HepG2 (cell line): ENCODE results near the gene FGGY. TPM values are rescaled to one million over a fixed set of nuclear protein-coding genes. Genes with fewer than 3 reads are reported as not detected.

Experiments
- BCL6 ChIP-seq: IDR thresholded peaks from 2 replicates; pipeline ENCODE4 v1.6.1; 2016; ENCODE audit warnings: missing genetic modification reagents, missing compliant biosample characterization
- DNMT1 ChIP-seq: sonication (generic); formaldehyde crosslinking; IDR thresholded peaks from 2 replicates; pipeline ENCODE4 v1.5.1; 2020; ENCODE audit warnings: mild to moderate bottlenecking, missing genetic modification reagents
- ESRRA ChIP-seq: sonication (generic); formaldehyde crosslinking; IDR thresholded peaks from 2 replicates; pipeline ENCODE4 v1.5.1; 2020; ENCODE audit warnings: mild to moderate bottlenecking, low read depth, missing genetic modification reagents
- SP140L ChIP-seq: sonication (generic); formaldehyde crosslinking; IDR thresholded peaks from 2 replicates; pipeline ENCODE4 v1.4.0; 2020; ENCODE audit warnings: missing genetic modification reagents, borderline replicate concordance
- SRF ChIP-seq: IDR thresholded peaks from 2 replicates; pipeline ENCODE4 v1.6.1; 2011; ENCODE audit warnings: mild to moderate bottlenecking, low read depth, low read length, moderate library complexity
- TBX3 ChIP-seq: fragments of 450-650 bp; IDR thresholded peaks from 2 replicates; pipeline ENCODE4 v1.6.1; 2017; ENCODE audit warnings: antibody characterized with exemption, mild to moderate bottlenecking, inconsistent platforms, borderline replicate concordance
- THAP11 ChIP-seq: IDR thresholded peaks from 2 replicates; pipeline ENCODE4 v1.6.1; 2016; ENCODE audit warnings: missing biosample characterization, missing genetic modification reagents
- TP53 ChIP-seq: sonication (generic); formaldehyde crosslinking; conservative IDR thresholded peaks from 2 replicates; pipeline ENCODE4 v1.4.0; 2020; ENCODE audit warnings: missing genetic modification reagents
- ZMAT3 ChIP-seq: sonication (generic); formaldehyde crosslinking; conservative IDR thresholded peaks from 2 replicates; pipeline ENCODE4 v1.7.0; 2021; ENCODE audit warnings: missing genetic modification reagents
- ZMYM4 ChIP-seq: sonication (generic); formaldehyde crosslinking; IDR thresholded peaks from 2 replicates; pipeline ENCODE4 v1.8.1; 2023; ENCODE audit warnings: mild to moderate bottlenecking, missing genetic modification reagents
- ZNF10 ChIP-seq: sonication (generic); formaldehyde crosslinking; IDR thresholded peaks from 2 replicates; pipeline ENCODE4 v1.4.0; 2020; ENCODE audit warnings: mild to moderate bottlenecking, low read depth, missing genetic modification reagents, borderline replicate concordance
- ZNF382 ChIP-seq: sonication (generic); formaldehyde crosslinking; IDR thresholded peaks from 2 replicates; pipeline ENCODE4 v1.5.0; 2020; ENCODE audit warnings: missing genetic modification reagents, mild to moderate bottlenecking, borderline replicate concordance
- ZNF496 ChIP-seq: sonication (generic); formaldehyde crosslinking; IDR thresholded peaks from 2 replicates; pipeline ENCODE4 v1.8.1; 2023; ENCODE audit warnings: mild to moderate bottlenecking, moderate library complexity, missing genetic modification reagents; ENCODE audit not compliant: insufficient replicate concordance
- ZNF569 ChIP-seq: sonication (generic); formaldehyde crosslinking; IDR thresholded peaks from 2 replicates; pipeline ENCODE4 v1.5.0; 2020; ENCODE audit warnings: mild to moderate bottlenecking, missing genetic modification reagents, moderate library complexity, borderline replicate concordance
- ZNF574 ChIP-seq: sonication (generic); formaldehyde crosslinking; IDR thresholded peaks from 2 replicates; pipeline ENCODE4 v1.4.0; 2020; ENCODE audit warnings: missing genetic modification reagents
- ZNF781 ChIP-seq: sonication (generic); formaldehyde crosslinking; IDR thresholded peaks from 2 replicates; pipeline ENCODE4 v1.5.1; 2020; ENCODE audit warnings: borderline replicate concordance, mild to moderate bottlenecking, missing genetic modification reagents; ENCODE audit errors: not compliant biosample characterization
- ZNF792 ChIP-seq: IDR thresholded peaks from 2 replicates; pipeline ENCODE4 v1.6.1; 2016
- polyA plus RNA-seq, 8 experiments: library from polyadenylated mRNA; depleted of rRNA in 3 of 8; stranded (reverse) in 7 of 8; unstranded in 1 of 8; fragments of >200 nt; fragmentation: Illumina TruSeq in 4 of 8; extraction: Trizol in 4 of 8; gene quantifications; 2 replicates each; pipeline versions ENCODE4 v1.2.1 to v1.2.3, GENCODE V29; 2011 to 2016; ENCODE audit warnings: low read depth in 4 of 8, missing spikeins in 1 of 8, mixed read lengths in 1 of 8; ENCODE audit not compliant: insufficient read depth in 1 of 8
- total RNA-seq, 5 experiments: library from RNA; depleted of rRNA; stranded (reverse); fragments of >200 nt; fragmentation: Illumina TruSeq; extraction: Trizol; gene quantifications; 2 replicates each; pipeline ENCODE4 v1.2.3, GENCODE V29; 2016; ENCODE audit warnings: low read depth in 1 of 5
- TF ChIP-seq, protein P1 (sequence below): sonication (generic); formaldehyde crosslinking; IDR thresholded peaks from 2 replicates; pipeline ENCODE4 v1.4.0; 2020; ENCODE audit warnings: missing genetic modification reagents, borderline replicate concordance
- TF ChIP-seq, protein P2 (sequence below): sonication (generic); formaldehyde crosslinking; IDR thresholded peaks from 2 replicates; pipeline ENCODE4 v1.8.0; 2022; ENCODE audit warnings: mild to moderate bottlenecking, missing genetic modification reagents; ENCODE audit not compliant: insufficient replicate concordance
- TF ChIP-seq, protein P3 (sequence below): sonication (generic); formaldehyde crosslinking; IDR thresholded peaks from 2 replicates; pipeline ENCODE4 v1.5.1; 2020; ENCODE audit warnings: missing genetic modification reagents, mild to moderate bottlenecking, borderline replicate concordance

The FGGY gene
- total and polyA plus RNA-seq, 2 of the 13 experiments (the other 11 are each of a cell fraction or from before 2014, with no cell fraction given): 15.7 to 27.5 TPM

- TF ChIP-seq, protein P1, sequence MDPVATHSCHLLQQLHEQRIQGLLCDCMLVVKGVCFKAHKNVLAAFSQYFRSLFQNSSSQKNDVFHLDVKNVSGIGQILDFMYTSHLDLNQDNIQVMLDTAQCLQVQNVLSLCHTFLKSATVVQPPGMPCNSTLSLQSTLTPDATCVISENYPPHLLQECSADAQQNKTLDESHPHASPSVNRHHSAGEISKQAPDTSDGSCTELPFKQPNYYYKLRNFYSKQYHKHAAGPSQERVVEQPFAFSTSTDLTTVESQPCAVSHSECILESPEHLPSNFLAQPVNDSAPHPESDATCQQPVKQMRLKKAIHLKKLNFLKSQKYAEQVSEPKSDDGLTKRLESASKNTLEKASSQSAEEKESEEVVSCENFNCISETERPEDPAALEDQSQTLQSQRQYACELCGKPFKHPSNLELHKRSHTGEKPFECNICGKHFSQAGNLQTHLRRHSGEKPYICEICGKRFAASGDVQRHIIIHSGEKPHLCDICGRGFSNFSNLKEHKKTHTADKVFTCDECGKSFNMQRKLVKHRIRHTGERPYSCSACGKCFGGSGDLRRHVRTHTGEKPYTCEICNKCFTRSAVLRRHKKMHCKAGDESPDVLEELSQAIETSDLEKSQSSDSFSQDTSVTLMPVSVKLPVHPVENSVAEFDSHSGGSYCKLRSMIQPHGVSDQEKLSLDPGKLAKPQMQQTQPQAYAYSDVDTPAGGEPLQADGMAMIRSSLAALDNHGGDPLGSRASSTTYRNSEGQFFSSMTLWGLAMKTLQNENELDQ (CRISPR knock-in tag): no peak
- TF ChIP-seq, protein P2, sequence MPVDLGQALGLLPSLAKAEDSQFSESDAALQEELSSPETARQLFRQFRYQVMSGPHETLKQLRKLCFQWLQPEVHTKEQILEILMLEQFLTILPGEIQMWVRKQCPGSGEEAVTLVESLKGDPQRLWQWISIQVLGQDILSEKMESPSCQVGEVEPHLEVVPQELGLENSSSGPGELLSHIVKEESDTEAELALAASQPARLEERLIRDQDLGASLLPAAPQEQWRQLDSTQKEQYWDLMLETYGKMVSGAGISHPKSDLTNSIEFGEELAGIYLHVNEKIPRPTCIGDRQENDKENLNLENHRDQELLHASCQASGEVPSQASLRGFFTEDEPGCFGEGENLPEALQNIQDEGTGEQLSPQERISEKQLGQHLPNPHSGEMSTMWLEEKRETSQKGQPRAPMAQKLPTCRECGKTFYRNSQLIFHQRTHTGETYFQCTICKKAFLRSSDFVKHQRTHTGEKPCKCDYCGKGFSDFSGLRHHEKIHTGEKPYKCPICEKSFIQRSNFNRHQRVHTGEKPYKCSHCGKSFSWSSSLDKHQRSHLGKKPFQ (CRISPR knock-in tag): no peak
- TF ChIP-seq BCL6 (CRISPR knock-in tag) (peak; percentile 58), DNMT1 (CRISPR knock-in tag) (no peak), ESRRA (peak; percentile 75), ZMYM4 (CRISPR knock-in tag) (peak; percentile 96), ZNF569 (CRISPR knock-in tag) (no peak), ZNF496 (no peak), TP53 (CRISPR knock-in tag) (no peak), ZMAT3 (CRISPR knock-in tag) (peak; percentile 72; the same call in 1 of the 2 replicates), SRF (peak; percentile 29; the same call in 1 of the 2 replicates), TBX3 (no peak), ZNF574 (peak; percentile 67; the same call in 1 of the 2 replicates), ZNF10 (CRISPR knock-in tag) (no peak), ZNF382 (CRISPR knock-in tag) (no peak), ZNF781 (no peak), ZNF792 (no peak), SP140L (CRISPR knock-in tag) (no peak), THAP11 (CRISPR knock-in tag) (peak; percentile 19; the same call in 1 of the 2 replicates)
- TF ChIP-seq, protein P3, sequence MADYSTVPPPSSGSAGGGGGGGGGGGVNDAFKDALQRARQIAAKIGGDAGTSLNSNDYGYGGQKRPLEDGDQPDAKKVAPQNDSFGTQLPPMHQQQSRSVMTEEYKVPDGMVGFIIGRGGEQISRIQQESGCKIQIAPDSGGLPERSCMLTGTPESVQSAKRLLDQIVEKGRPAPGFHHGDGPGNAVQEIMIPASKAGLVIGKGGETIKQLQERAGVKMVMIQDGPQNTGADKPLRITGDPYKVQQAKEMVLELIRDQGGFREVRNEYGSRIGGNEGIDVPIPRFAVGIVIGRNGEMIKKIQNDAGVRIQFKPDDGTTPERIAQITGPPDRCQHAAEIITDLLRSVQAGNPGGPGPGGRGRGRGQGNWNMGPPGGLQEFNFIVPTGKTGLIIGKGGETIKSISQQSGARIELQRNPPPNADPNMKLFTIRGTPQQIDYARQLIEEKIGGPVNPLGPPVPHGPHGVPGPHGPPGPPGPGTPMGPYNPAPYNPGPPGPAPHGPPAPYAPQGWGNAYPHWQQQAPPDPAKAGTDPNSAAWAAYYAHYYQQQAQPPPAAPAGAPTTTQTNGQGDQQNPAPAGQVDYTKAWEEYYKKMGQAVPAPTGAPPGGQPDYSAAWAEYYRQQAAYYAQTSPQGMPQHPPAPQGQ (CRISPR knock-in tag): no peak
These were observed at the start of gene FGGY (continued) for GRCh38 chr1:59296358-59297256.
